ENCODE data around the gene SRRM2. TPM values are rescaled to one million over a fixed set of nuclear protein-coding genes. Genes with fewer than 3 reads are reported as not detected.

Gene SRRM2
- polyA plus RNA-seq, 2 donors = 317 to 886 TPM

DNA sequence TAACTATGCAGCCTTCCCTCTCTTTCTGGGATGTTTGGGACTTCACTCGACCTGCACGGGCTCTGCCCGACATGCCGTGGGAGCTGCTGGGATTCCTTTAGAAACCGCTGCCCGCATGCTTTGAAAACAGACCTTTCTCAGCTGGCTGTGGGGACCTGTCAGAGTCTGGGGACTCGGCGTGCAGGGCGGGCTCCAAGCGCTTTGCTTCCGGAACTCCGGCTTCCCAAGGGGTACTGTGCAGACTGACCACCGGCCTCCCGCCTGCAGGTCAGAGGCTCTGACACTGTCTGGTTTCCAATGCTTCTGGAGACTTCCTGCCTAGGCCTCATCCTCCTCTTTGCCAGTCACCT lies 44.2 kb upstream of the SRRM2 start:
- Histone ChIP-seq H3K36me3 (ENCODE audit: control insufficient read depth in 2 of 2, insufficient read depth in 2 of 2, low read length in 1 of 2) (peaks cover 0 to 43% of the 10 kb centered on the region in 2 donors), H3K9me3 (ENCODE audit: control insufficient read depth in 2 of 2, insufficient read depth in 1 of 2, low read depth in 1 of 2, low read length in 1 of 2) (no peaks in the 10 kb centered on the region), H3K27me3 (ENCODE audit: control insufficient read depth in 1 of 2, insufficient read depth in 2 of 2, low read length in 2 of 2) (no peaks in the 10 kb centered on the region), H3K4me1 (ENCODE audit: control insufficient read depth in 2 of 2, insufficient read depth in 2 of 2, low read length in 1 of 2) (peaks cover 0 to 3% of the 10 kb centered on the region in 2 donors), H3K4me3 (ENCODE audit: low read depth in 1 of 2, low read length in 2 of 2) (no peak overlapping the region), H3K27ac (ENCODE audit: low read depth in 2 of 2, low read length in 1 of 2) (no peak overlapping the region)
- WGBS, 2 donors = 92 to 96% methylated on average over 14 of the region's 14 CpGs

DNA sequence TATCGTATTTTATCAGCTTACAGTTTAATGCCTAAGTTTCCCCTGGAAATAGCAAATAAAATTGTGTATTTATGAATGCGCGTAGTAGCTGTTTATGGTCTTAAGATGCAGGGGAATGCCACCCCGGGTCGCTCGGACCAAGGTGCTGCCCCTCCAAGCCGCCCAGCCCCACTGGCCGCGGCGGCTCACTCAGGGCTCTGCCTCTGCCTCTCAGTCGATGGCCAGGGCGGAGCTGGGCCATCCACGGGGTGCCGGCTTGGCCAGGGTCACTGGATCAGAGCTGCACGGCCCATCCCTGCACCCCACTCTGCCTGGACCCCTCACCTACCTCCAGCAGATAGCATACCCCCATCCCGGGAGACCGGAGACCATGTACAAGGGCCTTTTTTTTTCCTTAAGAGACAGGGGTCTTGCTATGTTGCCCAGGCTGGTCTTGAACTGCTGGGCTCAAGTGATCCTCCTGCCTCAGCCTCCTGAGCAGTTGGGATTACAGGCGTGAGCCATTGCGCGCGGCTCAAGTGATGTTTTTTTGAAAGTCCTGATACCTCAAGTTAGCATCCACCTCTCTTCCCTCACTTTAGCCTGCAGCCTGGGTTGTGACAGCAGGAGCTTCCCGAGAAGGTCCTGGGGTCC lies 43.4 kb upstream of the SRRM2 start:
- Histone ChIP-seq H3K4me1 (ENCODE audit: control insufficient read depth in 2 of 2, insufficient read depth in 2 of 2, low read length in 1 of 2) (peaks cover 0 to 8% of the 10 kb centered on the region in 2 donors), H3K27ac (ENCODE audit: low read depth in 2 of 2, low read length in 1 of 2) (no peak overlapping the region), H3K27me3 (ENCODE audit: control insufficient read depth in 1 of 2, insufficient read depth in 2 of 2, low read length in 2 of 2) (no peaks in the 10 kb centered on the region), H3K36me3 (ENCODE audit: control insufficient read depth in 2 of 2, insufficient read depth in 2 of 2, low read length in 1 of 2) (peaks cover 0 to 39% of the 10 kb centered on the region in 2 donors), H3K9me3 (ENCODE audit: control insufficient read depth in 2 of 2, insufficient read depth in 1 of 2, low read depth in 1 of 2, low read length in 1 of 2) (no peaks in the 10 kb centered on the region), H3K4me3 (ENCODE audit: low read depth in 1 of 2, low read length in 2 of 2) (no peak overlapping the region)
- WGBS, 2 donors = 96% methylated on average over 22 of the region's 22 CpGs

DNA sequence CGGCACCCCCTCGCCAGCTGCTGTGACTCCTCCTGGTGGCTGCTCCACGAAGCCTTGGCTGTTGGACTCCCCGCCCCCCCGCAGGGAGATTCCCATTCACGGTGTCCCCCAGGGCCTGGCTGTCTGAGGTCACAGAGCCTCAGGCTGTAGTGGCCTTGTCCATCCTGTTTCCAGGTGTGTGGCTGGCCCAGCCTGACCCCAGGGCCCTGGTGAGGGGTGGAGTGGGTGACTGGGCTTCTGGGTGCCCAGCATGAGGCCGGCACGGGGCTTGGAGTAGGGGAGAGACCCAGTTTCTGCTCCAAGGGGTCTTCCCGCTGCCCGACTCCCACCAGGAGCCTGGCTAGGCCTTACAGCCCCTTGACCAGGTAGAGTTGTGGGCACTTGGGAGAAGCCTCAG lies 42.9 kb upstream of the SRRM2 start:
- Histone ChIP-seq H3K4me1 (ENCODE audit: control insufficient read depth in 2 of 2, insufficient read depth in 2 of 2, low read length in 1 of 2) (peaks cover 0 to 10% of the 10 kb centered on the region in 2 donors), H3K27me3 (ENCODE audit: control insufficient read depth in 1 of 2, insufficient read depth in 2 of 2, low read length in 2 of 2) (no peaks in the 10 kb centered on the region), H3K4me3 (ENCODE audit: low read depth in 1 of 2, low read length in 2 of 2) (no peak overlapping the region), H3K36me3 (ENCODE audit: control insufficient read depth in 2 of 2, insufficient read depth in 2 of 2, low read length in 1 of 2) (peaks cover 0 to 38% of the 10 kb centered on the region in 2 donors), H3K9me3 (ENCODE audit: control insufficient read depth in 2 of 2, insufficient read depth in 1 of 2, low read depth in 1 of 2, low read length in 1 of 2) (no peaks in the 10 kb centered on the region), H3K27ac (ENCODE audit: low read depth in 2 of 2, low read length in 1 of 2) (peak overlapping the region in 1 of 2 donors; percentile 23)
- 91 to 94% methylated on average over 10 of the region's 10 CpGs for WGBS, 2 donors

DNA sequence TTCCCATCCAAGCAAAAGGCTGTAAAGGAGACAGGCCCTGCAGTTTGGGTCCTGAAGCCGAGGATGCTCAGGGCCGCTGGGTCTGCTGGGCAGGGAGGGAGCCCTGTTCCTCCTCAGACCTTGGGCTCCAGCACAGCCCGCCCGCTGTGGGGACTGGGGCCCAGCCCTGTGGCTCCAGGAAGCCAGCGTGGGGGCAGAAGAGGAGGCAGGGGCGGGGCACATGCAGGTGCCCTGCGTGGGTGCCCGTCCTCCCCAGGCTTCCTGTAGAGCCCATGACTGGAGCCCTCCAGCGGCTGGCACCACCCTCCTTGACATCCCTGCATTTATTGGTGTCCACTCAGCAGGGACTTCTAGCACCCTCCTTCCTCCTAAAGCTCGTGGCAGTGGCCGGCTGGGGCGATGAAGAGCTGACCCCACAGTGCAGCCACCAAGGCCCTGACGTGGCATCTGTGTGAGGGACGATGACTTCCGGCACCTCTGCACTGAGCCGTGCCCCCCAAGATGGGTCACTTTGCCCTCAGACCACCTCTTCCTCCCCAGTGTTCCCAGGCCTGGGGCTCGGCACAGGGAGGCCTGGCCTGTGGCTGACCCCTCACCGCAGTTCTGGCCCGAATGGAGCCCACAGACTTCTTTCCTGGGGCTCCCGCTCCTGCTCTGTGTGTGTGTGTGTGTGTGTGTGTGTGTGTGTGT lies 42.3 kb upstream of the SRRM2 start:
- H3K4me1 ChIP-seq (ENCODE audit: control insufficient read depth in 2 of 2, insufficient read depth in 2 of 2, low read length in 1 of 2) = peaks cover 0 to 10% of the 10 kb centered on the region in 2 donors
- H3K36me3 ChIP-seq (ENCODE audit: control insufficient read depth in 2 of 2, insufficient read depth in 2 of 2, low read length in 1 of 2) = peaks cover 0 to 33% of the 10 kb centered on the region in 2 donors
- 77 to 81% methylated on average over 17 to 20 of the region's 20 CpGs for WGBS, 2 donors
- no peaks in the 10 kb centered on the region for H3K27me3 ChIP-seq (ENCODE audit: control insufficient read depth in 1 of 2, insufficient read depth in 2 of 2, low read length in 2 of 2)
- peak overlapping the region in 1 of 2 donors; percentile 37 for H3K27ac ChIP-seq (ENCODE audit: low read depth in 2 of 2, low read length in 1 of 2)
- H3K9me3 ChIP-seq (ENCODE audit: control insufficient read depth in 2 of 2, insufficient read depth in 1 of 2, low read depth in 1 of 2, low read length in 1 of 2) = no peaks in the 10 kb centered on the region
- H3K4me3 ChIP-seq (ENCODE audit: low read depth in 1 of 2, low read length in 2 of 2) = no peak overlapping the region

DNA sequence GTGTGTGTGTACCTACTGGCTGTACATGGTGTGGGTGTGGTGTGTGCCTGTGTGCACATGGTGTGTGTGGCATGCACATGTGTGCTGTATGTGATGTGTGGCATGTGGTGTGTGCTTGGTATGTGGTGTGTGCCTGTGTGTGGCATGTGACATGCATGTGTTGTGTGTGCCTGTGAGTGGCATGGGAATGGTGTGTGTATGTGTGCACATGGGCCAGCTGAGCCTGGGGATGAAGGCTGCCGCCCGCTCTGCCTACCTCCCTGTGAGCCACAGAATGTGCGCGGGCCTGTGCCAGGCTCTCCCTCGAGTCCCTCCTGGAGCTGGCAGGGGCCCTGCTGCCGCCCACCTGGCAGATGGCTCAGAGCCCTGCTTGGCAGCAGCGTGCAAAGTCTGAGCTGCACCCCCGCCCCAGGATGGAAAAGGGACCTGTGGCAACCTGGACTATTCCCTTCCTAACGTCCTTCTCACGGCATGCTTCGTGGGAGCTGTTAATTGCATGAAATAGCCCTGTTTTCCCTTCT lies 41.7 kb upstream of the SRRM2 start:
- Histone ChIP-seq H3K4me3 (ENCODE audit: low read depth in 1 of 2, low read length in 2 of 2) (no peak overlapping the region), H3K36me3 (ENCODE audit: control insufficient read depth in 2 of 2, insufficient read depth in 2 of 2, low read length in 1 of 2) (peaks cover 0 to 27% of the 10 kb centered on the region in 2 donors), H3K9me3 (ENCODE audit: control insufficient read depth in 2 of 2, insufficient read depth in 1 of 2, low read depth in 1 of 2, low read length in 1 of 2) (no peaks in the 10 kb centered on the region), H3K4me1 (ENCODE audit: control insufficient read depth in 2 of 2, insufficient read depth in 2 of 2, low read length in 1 of 2) (peaks cover 0 to 15% of the 10 kb centered on the region in 2 donors), H3K27me3 (ENCODE audit: control insufficient read depth in 1 of 2, insufficient read depth in 2 of 2, low read length in 2 of 2) (no peaks in the 10 kb centered on the region), H3K27ac (ENCODE audit: low read depth in 2 of 2, low read length in 1 of 2) (peak overlapping the region in 1 of 2 donors; percentile 59)
- 41 to 54% methylated on average over 11 of the region's 11 CpGs for WGBS, 2 donors

DNA sequence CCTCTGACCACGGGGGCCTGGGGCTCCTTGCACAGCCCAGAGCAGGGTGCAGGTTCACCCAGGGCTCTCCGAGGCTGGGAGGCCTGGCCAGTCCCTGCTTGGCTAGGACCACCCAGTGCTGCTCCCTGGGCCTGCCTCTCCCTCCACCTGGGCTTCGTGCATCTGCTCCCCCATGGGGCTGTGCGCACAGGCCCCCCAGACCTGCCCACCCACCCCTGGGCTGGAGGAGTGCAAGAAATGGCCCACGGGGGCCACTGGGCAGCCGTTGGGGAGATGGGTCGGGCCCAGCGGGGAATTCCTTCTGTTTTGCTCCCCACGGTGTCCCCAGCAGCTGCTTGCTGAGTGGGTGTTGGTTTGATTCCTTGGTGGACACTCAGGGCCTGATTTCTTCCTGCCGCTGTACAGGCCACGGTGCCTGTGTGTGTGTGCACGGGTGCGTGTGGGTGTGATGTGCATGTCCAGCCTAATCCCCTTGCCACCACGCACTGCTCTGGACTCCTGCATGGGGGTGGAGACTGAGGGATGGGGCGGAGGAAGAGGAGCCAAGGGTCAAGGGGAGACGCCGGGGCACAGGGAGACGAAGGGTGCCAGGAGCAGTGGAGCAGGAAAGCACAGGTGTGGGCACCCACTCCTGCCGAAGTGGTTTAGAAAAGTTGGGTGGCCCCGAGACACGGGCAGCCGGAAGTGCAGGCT lies 40.9 kb upstream of the SRRM2 start:
- Histone ChIP-seq H3K9me3 (ENCODE audit: control insufficient read depth in 2 of 2, insufficient read depth in 1 of 2, low read depth in 1 of 2, low read length in 1 of 2) (no peaks in the 10 kb centered on the region), H3K27me3 (ENCODE audit: control insufficient read depth in 1 of 2, insufficient read depth in 2 of 2, low read length in 2 of 2) (no peaks in the 10 kb centered on the region), H3K36me3 (ENCODE audit: control insufficient read depth in 2 of 2, insufficient read depth in 2 of 2, low read length in 1 of 2) (peaks cover 0 to 29% of the 10 kb centered on the region in 2 donors), H3K4me1 (ENCODE audit: control insufficient read depth in 2 of 2, insufficient read depth in 2 of 2, low read length in 1 of 2) (peaks cover 0 to 15% of the 10 kb centered on the region in 2 donors), H3K27ac (ENCODE audit: low read depth in 2 of 2, low read length in 1 of 2) (peak overlapping the region in 1 of 2 donors; percentile 59), H3K4me3 (ENCODE audit: low read depth in 1 of 2, low read length in 2 of 2) (no peak overlapping the region)
- WGBS, 2 donors = 55 to 57% methylated on average over 18 to 22 of the region's 22 CpGs

DNA sequence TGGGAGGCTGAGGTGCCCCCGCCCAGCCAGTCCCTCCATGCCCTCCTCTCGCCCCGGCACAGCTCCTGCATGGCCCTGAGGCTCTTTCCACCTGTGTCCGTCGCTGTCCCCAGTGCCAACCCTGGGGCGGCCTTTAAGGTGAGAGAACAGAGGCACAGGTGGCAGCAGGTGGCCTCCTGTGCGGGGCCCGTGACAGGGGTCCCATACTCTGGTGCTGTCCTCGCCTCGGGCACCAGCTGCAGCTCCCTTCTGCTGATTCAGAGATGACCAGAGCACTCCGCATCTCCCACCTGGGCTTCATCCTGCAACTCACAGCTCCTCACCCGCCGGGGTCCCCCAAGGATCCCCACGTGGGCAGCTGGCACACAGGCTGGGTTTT lies 40.4 kb upstream of the SRRM2 start:
- no peaks in the 10 kb centered on the region for H3K27me3 ChIP-seq (ENCODE audit: control insufficient read depth in 1 of 2, insufficient read depth in 2 of 2, low read length in 2 of 2)
- peak overlapping the region in 1 of 2 donors; percentile 51 for H3K27ac ChIP-seq (ENCODE audit: low read depth in 2 of 2, low read length in 1 of 2)
- no peaks in the 10 kb centered on the region for H3K9me3 ChIP-seq (ENCODE audit: control insufficient read depth in 2 of 2, insufficient read depth in 1 of 2, low read depth in 1 of 2, low read length in 1 of 2)
- H3K36me3 ChIP-seq (ENCODE audit: control insufficient read depth in 2 of 2, insufficient read depth in 2 of 2, low read length in 1 of 2) = peaks cover 0 to 29% of the 10 kb centered on the region in 2 donors
- 71 to 73% methylated on average over 12 to 14 of the region's 14 CpGs for WGBS, 2 donors
- no peak overlapping the region for H3K4me3 ChIP-seq (ENCODE audit: low read depth in 1 of 2, low read length in 2 of 2)
- H3K4me1 ChIP-seq (ENCODE audit: control insufficient read depth in 2 of 2, insufficient read depth in 2 of 2, low read length in 1 of 2) = peaks cover 0 to 15% of the 10 kb centered on the region in 2 donors

DNA sequence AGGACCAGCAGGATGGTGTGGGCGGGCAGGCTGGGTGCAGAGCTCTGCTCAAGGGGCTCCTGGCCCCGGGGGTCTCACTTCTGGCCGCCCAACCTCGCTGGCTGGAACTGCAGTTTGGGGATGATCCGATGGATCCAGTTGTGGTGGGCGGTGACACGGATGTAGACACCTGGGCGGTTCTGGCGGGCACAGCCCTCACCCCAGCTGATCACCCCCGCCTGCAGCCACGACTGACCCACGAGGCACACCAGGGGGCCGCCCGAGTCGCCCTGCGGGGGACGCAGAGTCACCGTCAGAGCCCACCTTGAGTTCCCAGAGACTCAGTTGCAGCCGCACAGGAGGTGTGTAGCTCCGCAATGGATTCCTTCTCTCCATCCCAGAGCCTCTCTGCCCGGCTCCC lies 39.9 kb upstream of the SRRM2 start:
- no peaks in the 10 kb centered on the region for H3K9me3 ChIP-seq (ENCODE audit: control insufficient read depth in 2 of 2, insufficient read depth in 1 of 2, low read depth in 1 of 2, low read length in 1 of 2)
- peak overlapping the region in 1 of 2 donors; percentile 45 for H3K27ac ChIP-seq (ENCODE audit: low read depth in 2 of 2, low read length in 1 of 2)
- H3K4me3 ChIP-seq (ENCODE audit: low read depth in 1 of 2, low read length in 2 of 2) = no peak overlapping the region
- 81 to 82% methylated on average over 21 of the region's 21 CpGs for WGBS, 2 donors
- H3K4me1 ChIP-seq (ENCODE audit: control insufficient read depth in 2 of 2, insufficient read depth in 2 of 2, low read length in 1 of 2) = peaks cover 0 to 15% of the 10 kb centered on the region in 2 donors
- peaks cover 0 to 26% of the 10 kb centered on the region in 2 donors for H3K36me3 ChIP-seq (ENCODE audit: control insufficient read depth in 2 of 2, insufficient read depth in 2 of 2, low read length in 1 of 2)
- no peaks in the 10 kb centered on the region for H3K27me3 ChIP-seq (ENCODE audit: control insufficient read depth in 1 of 2, insufficient read depth in 2 of 2, low read length in 2 of 2)

DNA sequence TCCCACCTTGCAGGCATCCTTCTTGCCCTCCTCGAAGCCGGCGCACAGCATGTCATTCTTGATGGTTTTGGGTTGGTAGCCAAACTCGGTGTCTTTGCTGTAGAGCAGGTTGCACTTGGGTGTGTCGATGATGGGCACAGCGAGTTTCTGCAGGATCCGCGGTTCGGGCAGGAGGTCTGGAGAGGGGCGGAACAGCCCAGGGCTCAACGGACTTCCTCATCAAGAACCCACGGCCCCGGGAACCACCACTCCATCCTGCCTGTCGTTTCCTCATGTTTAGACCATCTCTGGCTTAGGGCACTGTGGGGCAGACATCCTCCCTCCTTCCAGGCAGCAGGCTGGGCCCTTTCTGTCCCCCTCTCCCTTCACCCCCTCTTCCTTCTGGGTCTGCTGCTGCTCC lies 38.9 kb upstream of the SRRM2 start:
- no peak overlapping the region for H3K4me3 ChIP-seq (ENCODE audit: low read depth in 1 of 2, low read length in 2 of 2)
- no peaks in the 10 kb centered on the region for H3K9me3 ChIP-seq (ENCODE audit: control insufficient read depth in 2 of 2, insufficient read depth in 1 of 2, low read depth in 1 of 2, low read length in 1 of 2)
- H3K27ac ChIP-seq (ENCODE audit: low read depth in 2 of 2, low read length in 1 of 2) = peak overlapping the region; percentile 20 to 86
- no peaks in the 10 kb centered on the region for H3K27me3 ChIP-seq (ENCODE audit: control insufficient read depth in 1 of 2, insufficient read depth in 2 of 2, low read length in 2 of 2)
- peaks cover 0 to 17% of the 10 kb centered on the region in 2 donors for H3K36me3 ChIP-seq (ENCODE audit: control insufficient read depth in 2 of 2, insufficient read depth in 2 of 2, low read length in 1 of 2)
- 58% methylated on average over 14 of the region's 14 CpGs for WGBS, 2 donors
- H3K4me1 ChIP-seq (ENCODE audit: control insufficient read depth in 2 of 2, insufficient read depth in 2 of 2, low read length in 1 of 2) = peaks cover 0 to 15% of the 10 kb centered on the region in 2 donors

Measured in esophagus (tissue), 2 donors.